ENCODE results near the gene SHCBP1L.

DNA sequence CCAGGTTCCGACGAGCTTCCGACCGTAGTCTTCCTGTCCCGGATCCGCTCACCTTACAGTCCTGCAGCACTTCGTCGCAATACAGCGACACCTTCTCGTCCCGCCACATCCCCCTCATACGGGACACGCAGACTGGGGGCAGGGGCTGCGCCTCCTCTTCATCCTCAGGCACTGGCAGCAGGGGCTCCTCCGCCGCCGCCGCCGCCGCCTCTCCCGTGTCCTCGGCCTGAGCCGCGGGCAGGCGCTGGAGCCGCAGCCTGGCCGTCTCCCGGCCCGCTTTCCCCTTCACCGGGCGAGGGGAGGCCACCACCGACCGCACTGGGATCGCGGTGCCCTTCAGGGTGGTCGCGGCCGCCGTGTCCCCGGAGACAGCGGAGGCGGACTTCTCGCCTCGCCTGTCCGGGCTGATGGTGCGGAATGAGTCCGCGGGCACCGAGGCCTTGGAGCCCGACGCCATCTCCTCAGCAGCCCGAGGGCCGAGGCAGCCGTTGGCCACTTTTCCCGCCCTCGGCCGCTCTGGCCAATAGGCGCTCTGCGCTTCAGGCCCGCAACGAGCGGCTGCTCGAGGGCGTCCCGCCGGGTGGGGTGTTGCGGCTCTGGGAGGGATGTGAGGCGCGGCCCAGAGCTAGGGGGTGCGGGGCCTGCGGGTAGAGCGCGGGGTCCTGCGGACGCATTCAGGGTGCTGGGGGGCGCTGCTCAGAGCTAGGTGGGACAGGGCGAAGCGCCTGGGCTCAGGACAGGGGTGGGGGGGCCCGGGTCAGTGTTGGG, at the start of gene SHCBP1L:
- TF ChIP-seq, protein P1, sequence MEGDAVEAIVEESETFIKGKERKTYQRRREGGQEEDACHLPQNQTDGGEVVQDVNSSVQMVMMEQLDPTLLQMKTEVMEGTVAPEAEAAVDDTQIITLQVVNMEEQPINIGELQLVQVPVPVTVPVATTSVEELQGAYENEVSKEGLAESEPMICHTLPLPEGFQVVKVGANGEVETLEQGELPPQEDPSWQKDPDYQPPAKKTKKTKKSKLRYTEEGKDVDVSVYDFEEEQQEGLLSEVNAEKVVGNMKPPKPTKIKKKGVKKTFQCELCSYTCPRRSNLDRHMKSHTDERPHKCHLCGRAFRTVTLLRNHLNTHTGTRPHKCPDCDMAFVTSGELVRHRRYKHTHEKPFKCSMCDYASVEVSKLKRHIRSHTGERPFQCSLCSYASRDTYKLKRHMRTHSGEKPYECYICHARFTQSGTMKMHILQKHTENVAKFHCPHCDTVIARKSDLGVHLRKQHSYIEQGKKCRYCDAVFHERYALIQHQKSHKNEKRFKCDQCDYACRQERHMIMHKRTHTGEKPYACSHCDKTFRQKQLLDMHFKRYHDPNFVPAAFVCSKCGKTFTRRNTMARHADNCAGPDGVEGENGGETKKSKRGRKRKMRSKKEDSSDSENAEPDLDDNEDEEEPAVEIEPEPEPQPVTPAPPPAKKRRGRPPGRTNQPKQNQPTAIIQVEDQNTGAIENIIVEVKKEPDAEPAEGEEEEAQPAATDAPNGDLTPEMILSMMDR (IDR thresholded peaks at IDR 0.05; ENCODE audit: low read depth, low read length, missing input control) = no peak
- TF ChIP-seq, protein P2, sequence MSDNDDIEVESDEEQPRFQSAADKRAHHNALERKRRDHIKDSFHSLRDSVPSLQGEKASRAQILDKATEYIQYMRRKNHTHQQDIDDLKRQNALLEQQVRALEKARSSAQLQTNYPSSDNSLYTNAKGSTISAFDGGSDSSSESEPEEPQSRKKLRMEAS (IDR thresholded peaks at IDR 0.05) = no peak
- TF ChIP-seq YY1 (IDR thresholded peaks at IDR 0.05) = no peak
- TF ChIP-seq, protein P3, sequence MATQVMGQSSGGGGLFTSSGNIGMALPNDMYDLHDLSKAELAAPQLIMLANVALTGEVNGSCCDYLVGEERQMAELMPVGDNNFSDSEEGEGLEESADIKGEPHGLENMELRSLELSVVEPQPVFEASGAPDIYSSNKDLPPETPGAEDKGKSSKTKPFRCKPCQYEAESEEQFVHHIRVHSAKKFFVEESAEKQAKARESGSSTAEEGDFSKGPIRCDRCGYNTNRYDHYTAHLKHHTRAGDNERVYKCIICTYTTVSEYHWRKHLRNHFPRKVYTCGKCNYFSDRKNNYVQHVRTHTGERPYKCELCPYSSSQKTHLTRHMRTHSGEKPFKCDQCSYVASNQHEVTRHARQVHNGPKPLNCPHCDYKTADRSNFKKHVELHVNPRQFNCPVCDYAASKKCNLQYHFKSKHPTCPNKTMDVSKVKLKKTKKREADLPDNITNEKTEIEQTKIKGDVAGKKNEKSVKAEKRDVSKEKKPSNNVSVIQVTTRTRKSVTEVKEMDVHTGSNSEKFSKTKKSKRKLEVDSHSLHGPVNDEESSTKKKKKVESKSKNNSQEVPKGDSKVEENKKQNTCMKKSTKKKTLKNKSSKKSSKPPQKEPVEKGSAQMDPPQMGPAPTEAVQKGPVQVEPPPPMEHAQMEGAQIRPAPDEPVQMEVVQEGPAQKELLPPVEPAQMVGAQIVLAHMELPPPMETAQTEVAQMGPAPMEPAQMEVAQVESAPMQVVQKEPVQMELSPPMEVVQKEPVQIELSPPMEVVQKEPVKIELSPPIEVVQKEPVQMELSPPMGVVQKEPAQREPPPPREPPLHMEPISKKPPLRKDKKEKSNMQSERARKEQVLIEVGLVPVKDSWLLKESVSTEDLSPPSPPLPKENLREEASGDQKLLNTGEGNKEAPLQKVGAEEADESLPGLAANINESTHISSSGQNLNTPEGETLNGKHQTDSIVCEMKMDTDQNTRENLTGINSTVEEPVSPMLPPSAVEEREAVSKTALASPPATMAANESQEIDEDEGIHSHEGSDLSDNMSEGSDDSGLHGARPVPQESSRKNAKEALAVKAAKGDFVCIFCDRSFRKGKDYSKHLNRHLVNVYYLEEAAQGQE (IDR thresholded peaks at IDR 0.05) = no peak
- TF ChIP-seq TAF1 (conservative IDR thresholded peaks at IDR 0.05) = no peak
- no peak for TF ChIP-seq FOXA2 (IDR thresholded peaks at IDR 0.05)
- no peak for TF ChIP-seq SP1 (IDR thresholded peaks at IDR 0.05)
- no peak for TF ChIP-seq RXRA (IDR thresholded peaks at IDR 0.05)
- TF ChIP-seq RAD21 (IDR thresholded peaks at IDR 0.05) = no peak
- no peak for TF ChIP-seq GABPA (IDR thresholded peaks at IDR 0.05 in 1 of 2, conservative IDR thresholded peaks at IDR 0.05 in 1 of 2)
- TF ChIP-seq NR2F2 (IDR thresholded peaks at IDR 0.05) = no peak
- TF ChIP-seq, protein P4, sequence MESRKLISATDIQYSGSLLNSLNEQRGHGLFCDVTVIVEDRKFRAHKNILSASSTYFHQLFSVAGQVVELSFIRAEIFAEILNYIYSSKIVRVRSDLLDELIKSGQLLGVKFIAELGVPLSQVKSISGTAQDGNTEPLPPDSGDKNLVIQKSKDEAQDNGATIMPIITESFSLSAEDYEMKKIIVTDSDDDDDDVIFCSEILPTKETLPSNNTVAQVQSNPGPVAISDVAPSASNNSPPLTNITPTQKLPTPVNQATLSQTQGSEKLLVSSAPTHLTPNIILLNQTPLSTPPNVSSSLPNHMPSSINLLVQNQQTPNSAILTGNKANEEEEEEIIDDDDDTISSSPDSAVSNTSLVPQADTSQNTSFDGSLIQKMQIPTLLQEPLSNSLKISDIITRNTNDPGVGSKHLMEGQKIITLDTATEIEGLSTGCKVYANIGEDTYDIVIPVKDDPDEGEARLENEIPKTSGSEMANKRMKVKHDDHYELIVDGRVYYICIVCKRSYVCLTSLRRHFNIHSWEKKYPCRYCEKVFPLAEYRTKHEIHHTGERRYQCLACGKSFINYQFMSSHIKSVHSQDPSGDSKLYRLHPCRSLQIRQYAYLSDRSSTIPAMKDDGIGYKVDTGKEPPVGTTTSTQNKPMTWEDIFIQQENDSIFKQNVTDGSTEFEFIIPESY (IDR thresholded peaks at IDR 0.05) = no peak
- TF ChIP-seq JUND (IDR thresholded peaks at IDR 0.05) = no peak
- TF ChIP-seq, protein P5, sequence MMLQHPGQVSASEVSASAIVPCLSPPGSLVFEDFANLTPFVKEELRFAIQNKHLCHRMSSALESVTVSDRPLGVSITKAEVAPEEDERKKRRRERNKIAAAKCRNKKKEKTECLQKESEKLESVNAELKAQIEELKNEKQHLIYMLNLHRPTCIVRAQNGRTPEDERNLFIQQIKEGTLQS (IDR thresholded peaks at IDR 0.05) = no peak
